CD14-positive monocyte (primary cell): ENCODE results near the gene PDCD2L. TPM values are rescaled to one million over a fixed set of nuclear protein-coding genes. Genes with fewer than 3 reads are reported as not detected.
A peak's percentile ranks its signal among the peaks of the same experiment; 100 is the strongest.

Source experiments
- DNase-seq, 3 donors: peaks; one replicate each; pipeline ENCODE4 v3.0.0-alpha.2; 2011 to 2022
- H2AFZ ChIP-seq: 2 replicates; pipeline ENCODE4 v1.6.0; 2012; ENCODE audit warnings: mild to moderate bottlenecking, low read depth, low read length, inconsistent platforms; ENCODE audit not compliant: insufficient read depth, poor library complexity, severe bottlenecking
- H3K27ac ChIP-seq, 2 donors: 1 replicate in 1 of 2; 2 replicates in 1 of 2; pipeline ENCODE4 v1.5.1; 2012 to 2013; ENCODE audit warnings: low read length in 2 of 2, control low read depth in 1 of 2, inconsistent platforms in 1 of 2, low read depth in 1 of 2, mild to moderate bottlenecking in 1 of 2
- H3K27me3 ChIP-seq, 2 donors: one replicate each; pipeline versions ENCODE4 v1.6.0 to v1.6.1; 2011 to 2013; ENCODE audit warnings: low read length in 2 of 2; ENCODE audit not compliant: control insufficient read depth in 2 of 2, insufficient read depth in 2 of 2
- H3K36me3 ChIP-seq, 2 donors: replicated peaks in 1 of 2; 1 replicate in 1 of 2; 2 replicates in 1 of 2; pipeline versions ENCODE4 v1.5.1 to v1.6.1; 2012 to 2013; ENCODE audit warnings: low read length in 2 of 2, control low read depth in 1 of 2, inconsistent platforms in 1 of 2, mild to moderate bottlenecking in 1 of 2; ENCODE audit not compliant: insufficient read depth in 2 of 2, control insufficient read depth in 1 of 2
- H3K4me1 ChIP-seq, 2 donors: 1 replicate in 1 of 2; 2 replicates in 1 of 2; pipeline versions ENCODE4 v1.5.1 to v1.6.1; 2012 to 2013; ENCODE audit warnings: low read length in 2 of 2, control low read depth in 1 of 2, inconsistent platforms in 1 of 2, mild to moderate bottlenecking in 1 of 2, moderate library complexity in 1 of 2; ENCODE audit not compliant: insufficient read depth in 2 of 2, control insufficient read depth in 1 of 2
- H3K4me2 ChIP-seq: replicated peaks from 2 replicates; pipeline ENCODE3; 2012; ENCODE audit warnings: low read length, moderate library complexity, mild to moderate bottlenecking; ENCODE audit not compliant: poor library complexity, severe bottlenecking; ENCODE audit errors: extremely low read depth
- H3K4me3 ChIP-seq, 3 experiments: fragments of 200-600 bp in 1 of 3; sonication (generic) in 1 of 3; replicated peaks in 1 of 3; 1 replicate in 2 of 3; 2 replicates in 1 of 3; pipeline ENCODE4 v1.5.1; 2011 to 2013; ENCODE audit warnings: low read length in 3 of 3, mild to moderate bottlenecking in 3 of 3, control low read depth in 2 of 3, low read depth in 2 of 3, inconsistent platforms in 1 of 3, moderate library complexity in 1 of 3
- H3K79me2 ChIP-seq: 2 replicates; pipeline ENCODE4 v1.6.0; 2012; ENCODE audit warnings: mild to moderate bottlenecking, control low read depth, inconsistent platforms, low read length, moderate library complexity; ENCODE audit not compliant: insufficient read depth
- H3K9ac ChIP-seq: 2 replicates; pipeline ENCODE4 v1.6.0; 2017; ENCODE audit warnings: low read length, mild to moderate bottlenecking; ENCODE audit not compliant: insufficient read depth, poor library complexity, severe bottlenecking
- H3K9me3 ChIP-seq, 2 donors: replicated peaks in 1 of 2; 1 replicate in 1 of 2; 2 replicates in 1 of 2; pipeline versions ENCODE4 v1.5.1 to v1.6.1; 2012 to 2013; ENCODE audit warnings: low read length in 2 of 2, control low read depth in 1 of 2; ENCODE audit not compliant: control insufficient read depth in 1 of 2, insufficient read depth in 1 of 2
- H4K20me1 ChIP-seq: 2 replicates; pipeline ENCODE4 v1.6.0; 2012; ENCODE audit warnings: mild to moderate bottlenecking, low read length, control low read depth, moderate library complexity; ENCODE audit not compliant: insufficient read depth
- H3K27ac Mint-ChIP-seq, 7 donors: one replicate each; pipeline ENCODE4 v1.8.0; 2020; ENCODE audit warnings: mild to moderate bottlenecking in 7 of 7, mixed read lengths in 7 of 7, moderate library complexity in 6 of 7, inconsistent platforms in 2 of 7
- H3K27me3 Mint-ChIP-seq, 3 donors: one replicate each; pipeline ENCODE4 v1.8.0; 2021 to 2022; ENCODE audit warnings: low read depth in 3 of 3, mild to moderate bottlenecking in 3 of 3, mixed read lengths in 3 of 3, moderate library complexity in 3 of 3, inconsistent platforms in 1 of 3
- H3K36me3 Mint-ChIP-seq, 2 donors: one replicate each; pipeline ENCODE4 v1.8.0; 2020; ENCODE audit warnings: mixed read lengths in 2 of 2, inconsistent platforms in 1 of 2, mild to moderate bottlenecking in 1 of 2
- H3K4me1 Mint-ChIP-seq: one replicate; pipeline ENCODE4 v1.8.0; 2020; ENCODE audit warnings: mild to moderate bottlenecking, mixed read lengths
- H3K4me3 Mint-ChIP-seq, 2 donors: one replicate each; pipeline ENCODE4 v1.8.0; 2020; ENCODE audit warnings: mild to moderate bottlenecking in 2 of 2, mixed read lengths in 2 of 2, moderate library complexity in 1 of 2
- H3K9me3 Mint-ChIP-seq, 7 donors: one replicate each; pipeline ENCODE4 v1.8.0; 2020 to 2022; ENCODE audit warnings: mixed read lengths in 7 of 7, mild to moderate bottlenecking in 6 of 7, moderate library complexity in 6 of 7, inconsistent platforms in 2 of 7
- WGBS: methylation state at CpG from one replicate; pipeline ENCODE4 v1.1.5; 2013; ENCODE audit warnings: missing lambda C conversion rate; ENCODE audit not compliant: insufficient coverage; 5-methylcytosine and 5-hydroxymethylcytosine counted together
- intact Hi-C, 2 donors: fragments of 100-400 bp; cut with micrococcal nuclease; formaldehyde crosslinking; loops; one replicate each; pipeline versions ENCODE4 v1.15.0 to v1.15.1; 2023
- polyA plus RNA-seq, 3 donors: library from polyadenylated mRNA; depleted of rRNA in 1 of 3; unstranded in 2 of 3; stranded (reverse) in 1 of 3; fragments of 300-500 nt in 2 of 3; fragments of >200 nt in 1 of 3; fragmentation: Illumina TruSeq in 2 of 3; gene quantifications; 1 replicate in 2 of 3; 2 replicates in 1 of 3; pipeline ENCODE4 v1.2.3, GENCODE V29; 2012 to 2021
- TF ChIP-seq, protein P1 (sequence below): fragments of 200-600 bp; IDR thresholded peaks from one replicate; pipeline ENCODE4 v1.8.0; 2022; ENCODE audit warnings: antibody characterized with exemption, mild to moderate bottlenecking

Gene PDCD2L
- polyA plus RNA-seq, 3 donors = 3.1 to 5.0 (median 4.9) TPM

DNA sequence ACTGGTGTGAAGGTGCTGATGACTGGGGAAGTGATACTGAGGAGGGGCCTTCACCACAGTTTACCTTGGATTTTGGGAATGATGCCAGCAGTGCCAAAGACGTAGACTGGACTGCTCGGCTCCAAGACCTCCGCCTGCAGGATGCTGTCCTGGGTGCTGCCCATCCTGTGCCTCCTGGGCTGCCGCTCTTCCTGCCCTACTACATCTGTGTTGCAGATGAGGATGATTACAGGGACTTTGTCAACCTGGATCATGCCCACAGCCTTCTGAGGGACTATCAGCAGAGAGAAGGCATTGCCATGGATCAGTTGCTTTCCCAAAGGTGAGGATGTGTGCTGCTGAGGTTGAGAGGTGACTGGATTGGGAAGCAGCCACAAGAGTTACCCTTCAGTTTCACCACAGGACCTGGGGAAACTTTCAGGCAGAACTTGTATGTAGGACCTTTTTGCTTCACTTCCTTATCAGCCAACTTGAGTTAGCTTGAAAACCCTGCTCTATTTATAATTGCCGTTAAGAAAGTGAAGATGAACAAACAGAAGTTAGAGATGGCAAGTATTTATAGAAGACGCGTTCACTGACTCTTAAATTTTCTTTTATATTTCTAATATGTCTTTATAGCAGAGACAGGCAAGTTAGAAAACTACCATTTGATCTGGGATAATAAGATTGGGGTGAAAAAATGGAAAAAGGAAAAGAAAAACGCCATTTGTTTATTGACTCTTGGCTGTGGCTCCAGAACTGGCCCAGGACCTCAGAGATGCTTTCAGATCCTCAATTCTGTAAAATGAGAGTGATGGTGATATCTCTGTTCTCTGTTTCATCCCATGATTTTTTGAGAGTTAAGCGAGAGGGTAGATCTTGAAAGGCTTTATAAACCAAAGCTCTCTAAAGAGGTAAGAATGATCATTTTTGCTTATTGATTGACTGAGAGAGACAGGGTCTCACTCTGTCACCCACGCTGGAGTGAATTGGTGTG is 5.3 kb downstream of the PDCD2L start:
- Histone ChIP-seq H3K36me3 (peaks cover 4 to 9% of the 10 kb centered on the region in 2 donors), H3K9ac (no peak overlapping the region), H3K4me3 (no peak overlapping the region), H3K27ac (no peak overlapping the region), H3K4me2 (no peak overlapping the region), H3K9me3 (no peaks in the 10 kb centered on the region), H4K20me1 (no peaks in the 10 kb centered on the region), H3K4me1 (peaks cover 5% of the 10 kb centered on the region in 2 donors), H2AFZ (no peak overlapping the region), H3K79me2 (no peaks in the 10 kb centered on the region), H3K27me3 (no peaks in the 10 kb centered on the region)
- peaks cover 6% of the 10 kb centered on the region for H3K4me1 Mint-ChIP-seq
- H3K36me3 Mint-ChIP-seq = peaks cover 6 to 9% of the 10 kb centered on the region in 2 donors
- TF ChIP-seq, protein P1, sequence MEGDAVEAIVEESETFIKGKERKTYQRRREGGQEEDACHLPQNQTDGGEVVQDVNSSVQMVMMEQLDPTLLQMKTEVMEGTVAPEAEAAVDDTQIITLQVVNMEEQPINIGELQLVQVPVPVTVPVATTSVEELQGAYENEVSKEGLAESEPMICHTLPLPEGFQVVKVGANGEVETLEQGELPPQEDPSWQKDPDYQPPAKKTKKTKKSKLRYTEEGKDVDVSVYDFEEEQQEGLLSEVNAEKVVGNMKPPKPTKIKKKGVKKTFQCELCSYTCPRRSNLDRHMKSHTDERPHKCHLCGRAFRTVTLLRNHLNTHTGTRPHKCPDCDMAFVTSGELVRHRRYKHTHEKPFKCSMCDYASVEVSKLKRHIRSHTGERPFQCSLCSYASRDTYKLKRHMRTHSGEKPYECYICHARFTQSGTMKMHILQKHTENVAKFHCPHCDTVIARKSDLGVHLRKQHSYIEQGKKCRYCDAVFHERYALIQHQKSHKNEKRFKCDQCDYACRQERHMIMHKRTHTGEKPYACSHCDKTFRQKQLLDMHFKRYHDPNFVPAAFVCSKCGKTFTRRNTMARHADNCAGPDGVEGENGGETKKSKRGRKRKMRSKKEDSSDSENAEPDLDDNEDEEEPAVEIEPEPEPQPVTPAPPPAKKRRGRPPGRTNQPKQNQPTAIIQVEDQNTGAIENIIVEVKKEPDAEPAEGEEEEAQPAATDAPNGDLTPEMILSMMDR = no peak
- DNase-seq = no peak
- peak overlapping the region in 1 of 7 donors; percentile 60 for H3K27ac Mint-ChIP-seq
- H3K9me3 Mint-ChIP-seq = no peaks in the 10 kb centered on the region
- 76% methylated on average over 6 of the region's 10 CpGs for WGBS
- peaks cover 0 to 2% (median 0%) of the 10 kb centered on the region in 3 donors for H3K27me3 Mint-ChIP-seq
- intact Hi-C loops = no loop called here
- H3K4me3 Mint-ChIP-seq = no peak overlapping the region

DNA sequence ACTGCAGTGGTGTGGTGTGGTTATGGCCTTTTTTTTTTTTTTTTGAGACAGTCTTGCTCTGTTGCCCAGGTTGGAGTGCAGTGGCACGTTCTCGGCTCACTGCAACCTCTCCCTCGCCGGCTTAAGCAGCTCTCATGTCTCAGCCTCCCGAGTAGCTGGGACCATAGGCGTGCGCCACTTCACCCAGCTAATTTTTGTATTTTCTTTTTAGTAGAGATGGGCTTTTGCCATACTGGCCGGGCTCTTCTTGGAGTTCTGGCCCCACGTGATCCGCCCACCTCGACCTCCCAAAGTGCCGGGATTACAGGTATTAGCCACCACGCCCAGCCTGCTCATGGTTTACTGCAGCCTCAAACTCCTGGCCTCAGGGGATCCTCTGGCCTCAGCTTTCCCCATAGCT is 7.0 kb downstream of the PDCD2L start:
- 100% methylated on average over 12 of the region's 13 CpGs for WGBS
- no peak overlapping the region for H3K4me3 Mint-ChIP-seq
- peaks cover 0 to 2% (median 0%) of the 10 kb centered on the region in 3 donors for H3K27me3 Mint-ChIP-seq
- Histone ChIP-seq H3K9me3 (no peaks in the 10 kb centered on the region), H3K4me2 (no peak overlapping the region), H3K79me2 (no peaks in the 10 kb centered on the region), H4K20me1 (no peaks in the 10 kb centered on the region), H3K36me3 (peaks cover 7 to 16% of the 10 kb centered on the region in 2 donors), H3K9ac (no peak overlapping the region), H3K27me3 (no peaks in the 10 kb centered on the region), H3K27ac (no peak overlapping the region), H2AFZ (no peak overlapping the region), H3K4me3 (no peak overlapping the region), H3K4me1 (no peaks in the 10 kb centered on the region)
- TF ChIP-seq, protein P1 = no peak
- intact Hi-C loops = no loop called here
- H3K36me3 Mint-ChIP-seq = peaks cover 15% of the 10 kb centered on the region in 2 donors
- H3K4me1 Mint-ChIP-seq = peaks cover 4% of the 10 kb centered on the region
- DNase-seq = no peak
- no peaks in the 10 kb centered on the region for H3K9me3 Mint-ChIP-seq
- no peak overlapping the region for H3K27ac Mint-ChIP-seq
